Mesenchymal stem cell (in vitro differentiated cells and primary cell): ENCODE results near the gene CUX1.
"Not testable (repeated sequence)": the region's sequence is repeated elsewhere in the genome, so short reads cannot be mapped to it uniquely, and the experiment has no call there.

Source experiments
- DNase-seq: peaks from one replicate; pipeline ENCODE4 v3.0.0-alpha.2; 2013
- H2AFZ ChIP-seq: one replicate; pipeline ENCODE4 v1.6.1; 2013; ENCODE audit warnings: low read depth, mild to moderate bottlenecking, control low read depth, inconsistent platforms, low read length, moderate library complexity
- H2AK5ac ChIP-seq: 2 replicates; pipeline ENCODE4 v1.6.1; 2013; ENCODE audit warnings: low read length, moderate library complexity, mild to moderate bottlenecking, inconsistent platforms; ENCODE audit not compliant: severe bottlenecking
- H2BK120ac ChIP-seq: one replicate; pipeline ENCODE4 v1.6.1; 2013; ENCODE audit warnings: low read depth, mild to moderate bottlenecking, inconsistent platforms, low read length, moderate library complexity
- H2BK12ac ChIP-seq, 2 experiments: one replicate each; pipeline ENCODE4 v1.6.1; 2013; ENCODE audit warnings: inconsistent platforms in 2 of 2, low read length in 2 of 2, mild to moderate bottlenecking in 2 of 2, moderate library complexity in 2 of 2, control low read depth in 1 of 2
- H2BK15ac ChIP-seq: one replicate; pipeline ENCODE4 v1.6.1; 2013; ENCODE audit warnings: mild to moderate bottlenecking, low read depth, inconsistent platforms; ENCODE audit not compliant: poor library complexity, severe bottlenecking
- H2BK5ac ChIP-seq: 2 replicates; pipeline ENCODE4 v1.6.1; 2013; ENCODE audit warnings: low read depth, mild to moderate bottlenecking, low read length, control low read depth, inconsistent platforms; ENCODE audit not compliant: poor library complexity, severe bottlenecking
- H3K14ac ChIP-seq, 2 experiments: one replicate each; pipeline ENCODE4 v1.6.1; 2013; ENCODE audit warnings: inconsistent platforms in 2 of 2, low read length in 2 of 2, control low read depth in 1 of 2, mild to moderate bottlenecking in 1 of 2, moderate library complexity in 1 of 2
- H3K18ac ChIP-seq, 2 experiments: one replicate each; pipeline ENCODE4 v1.6.1; 2013; ENCODE audit warnings: inconsistent platforms in 2 of 2, low read length in 2 of 2, control low read depth in 1 of 2, low read depth in 1 of 2, mild to moderate bottlenecking in 1 of 2
- H3K23ac ChIP-seq, 2 experiments: one replicate each; pipeline ENCODE4 v1.6.1; 2013; ENCODE audit warnings: inconsistent platforms in 2 of 2, low read length in 2 of 2, mild to moderate bottlenecking in 2 of 2, moderate library complexity in 2 of 2, control low read depth in 1 of 2
- H3K27ac ChIP-seq: 2 replicates; pipeline ENCODE4 v1.5.1; 2013; ENCODE audit warnings: mild to moderate bottlenecking, moderate library complexity, low read length, control low read depth, inconsistent platforms; ENCODE audit not compliant: poor library complexity, severe bottlenecking
- H3K27me3 ChIP-seq, 2 experiments: 2 replicates each; pipeline versions ENCODE4 v1.6.1 to v1.7.0; 2013; ENCODE audit warnings: low read length in 2 of 2, mild to moderate bottlenecking in 2 of 2, moderate library complexity in 2 of 2, control low read depth in 1 of 2, inconsistent platforms in 1 of 2; ENCODE audit not compliant: control insufficient read depth in 1 of 2, insufficient read depth in 1 of 2
- H3K36me3 ChIP-seq, 2 experiments: 2 replicates each; pipeline versions ENCODE4 v1.6.1 to v1.7.0; 2013; ENCODE audit warnings: low read length in 2 of 2, control low read depth in 1 of 2, inconsistent platforms in 1 of 2, low read depth in 1 of 2, mild to moderate bottlenecking in 1 of 2; ENCODE audit not compliant: insufficient read depth in 2 of 2, control insufficient read depth in 1 of 2
- H3K4ac ChIP-seq, 2 experiments: one replicate each; pipeline ENCODE4 v1.6.1; 2013; ENCODE audit warnings: inconsistent platforms in 2 of 2, low read length in 2 of 2, mild to moderate bottlenecking in 2 of 2, moderate library complexity in 2 of 2, control low read depth in 1 of 2, low read depth in 1 of 2
- H3K4me1 ChIP-seq: 2 replicates; pipeline ENCODE4 v1.6.1; 2013; ENCODE audit warnings: low read depth, low read length, control low read depth; ENCODE audit not compliant: control insufficient read depth, insufficient read depth
- H3K4me2 ChIP-seq: 2 replicates; pipeline ENCODE4 v1.6.1; 2013; ENCODE audit warnings: low read length, mild to moderate bottlenecking, inconsistent platforms; ENCODE audit not compliant: poor library complexity, severe bottlenecking
- H3K4me3 ChIP-seq, 2 experiments: 2 replicates each; pipeline versions ENCODE4 v1.5.1 to v1.7.0; 2013; ENCODE audit warnings: low read length in 2 of 2, mild to moderate bottlenecking in 2 of 2, control low read depth in 1 of 2, low read depth in 1 of 2; ENCODE audit not compliant: insufficient read depth in 1 of 2
- H3K79me1 ChIP-seq: replicated peaks from 2 replicates; pipeline ENCODE4 v1.6.1; 2013; ENCODE audit warnings: mild to moderate bottlenecking, control low read depth, low read length, inconsistent platforms; ENCODE audit not compliant: poor library complexity, severe bottlenecking
- H3K9ac ChIP-seq: 2 replicates; pipeline ENCODE4 v1.7.0; 2013; ENCODE audit warnings: mild to moderate bottlenecking, low read length, moderate library complexity
- H3K9me3 ChIP-seq: 2 replicates; pipeline ENCODE4 v1.7.0; 2013; ENCODE audit warnings: mild to moderate bottlenecking, low read length; ENCODE audit not compliant: control insufficient read depth
- H4K8ac ChIP-seq: one replicate; pipeline ENCODE4 v1.6.1; 2013; ENCODE audit warnings: inconsistent platforms, mild to moderate bottlenecking, low read length, moderate library complexity
- H4K91ac ChIP-seq: one replicate; pipeline ENCODE4 v1.6.1; 2013; ENCODE audit warnings: mild to moderate bottlenecking, low read length, inconsistent platforms
- WGBS: methylation state at CpG from one replicate; pipeline ENCODE4 v1.1.7; 2013; ENCODE audit warnings: mixed read lengths; 5-methylcytosine and 5-hydroxymethylcytosine counted together

CUX1 gene

DNA sequence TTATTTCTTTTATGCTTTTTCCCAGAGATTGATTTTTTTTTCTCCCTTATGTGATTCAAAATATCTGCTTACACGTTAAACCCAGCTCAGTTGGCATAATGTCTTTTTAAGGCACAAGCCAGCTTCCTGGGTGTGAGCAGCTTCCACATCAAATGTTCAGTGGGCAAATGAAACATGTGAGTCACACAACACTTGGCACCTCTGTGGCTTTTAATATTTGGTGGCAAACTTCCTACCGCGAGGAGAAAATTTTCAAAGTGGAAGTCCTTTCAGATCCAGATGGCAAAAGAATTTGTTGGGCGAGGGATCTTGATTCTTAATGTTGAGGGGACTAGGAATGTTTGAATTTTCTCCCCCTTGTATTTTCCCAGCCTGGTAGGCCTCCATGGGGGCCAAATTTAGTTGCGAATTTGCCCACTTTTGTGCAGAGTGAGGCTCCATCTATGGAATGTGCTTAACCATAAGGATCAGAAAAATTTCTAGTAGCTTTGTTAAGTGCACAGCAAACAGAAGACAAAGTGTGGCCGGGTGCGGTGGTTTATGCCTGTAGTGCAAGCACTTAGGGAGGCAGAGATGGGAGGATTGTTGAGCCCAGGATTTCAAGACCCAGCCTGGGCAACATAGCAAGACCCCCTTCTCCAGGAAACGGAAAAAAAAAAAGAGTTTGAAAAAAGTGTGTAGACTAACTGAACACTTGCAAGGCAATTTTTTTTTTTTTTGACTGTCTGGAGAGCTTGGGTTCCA, 31.0 kb downstream of the CUX1 start:
- Histone ChIP-seq H2BK12ac (no peak overlapping the region), H4K91ac (no peak overlapping the region), H2BK15ac (no peak overlapping the region), H3K18ac (no peak overlapping the region), H3K4me1 (no peaks in the 10 kb centered on the region), H3K27ac (no peak overlapping the region), H3K36me3 (no peaks in the 10 kb centered on the region), H3K4ac (no peak overlapping the region), H3K79me1 (peaks cover 56% of the 10 kb centered on the region), H3K4me3 (no peak overlapping the region), H3K27me3 (no peaks in the 10 kb centered on the region), H3K14ac (no peak overlapping the region), H3K9ac (no peak overlapping the region), H3K9me3 (peaks cover 7% of the 10 kb centered on the region), H2BK120ac (no peak overlapping the region), H2AK5ac (no peak overlapping the region), H2BK5ac (no peak overlapping the region), H4K8ac (no peak overlapping the region), H3K23ac (no peak overlapping the region), H2AFZ (no peak overlapping the region), H3K4me2 (no peak overlapping the region)
- 98% methylated on average over 8 of the region's 8 CpGs for whole genome bisulfite sequencing
- DNase-seq, result no peak

GRCh38 chr7:101849314-101849713, 31.9 kb downstream of the CUX1 start:
- not testable (repeated sequence) for H3K14ac ChIP-seq, H3K27ac ChIP-seq, H3K18ac ChIP-seq, H2AFZ ChIP-seq, H3K36me3 ChIP-seq, H3K27me3 ChIP-seq, H2BK120ac ChIP-seq, H4K91ac ChIP-seq, H4K8ac ChIP-seq, H3K4me1 ChIP-seq, H2BK12ac ChIP-seq, DNase-seq, H3K4me3 ChIP-seq, H2BK5ac ChIP-seq, H3K4me2 ChIP-seq, H3K4ac ChIP-seq, H3K9ac ChIP-seq, H3K23ac ChIP-seq, H2AK5ac ChIP-seq, H3K9me3 ChIP-seq, H2BK15ac ChIP-seq
- H3K79me1 ChIP-seq, result peaks cover 61% of the 10 kb centered on the region
- 100% methylated on average over 1 of the region's 2 CpGs for WGBS

DNA sequence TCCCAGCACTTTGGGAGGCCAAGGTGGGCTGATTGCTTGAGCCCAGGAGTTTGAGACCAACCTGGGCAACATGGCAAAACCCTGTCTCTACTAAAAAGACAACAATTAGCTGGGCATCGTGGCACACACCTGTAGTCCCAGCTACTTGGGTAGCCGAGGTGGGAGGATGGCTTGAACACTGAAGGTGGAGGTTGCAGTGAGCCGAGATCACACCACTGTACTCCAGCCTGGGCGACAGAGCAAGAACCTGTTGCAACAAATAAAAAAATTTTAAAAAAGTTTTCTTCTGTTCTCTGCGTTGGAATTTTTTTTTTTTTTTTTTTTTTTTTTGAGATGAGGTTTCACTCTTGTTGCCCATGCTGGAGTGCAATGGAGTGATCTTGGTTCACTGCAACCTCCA, 34.9 kb downstream of the CUX1 start:
- not testable (repeated sequence) for H3K4ac ChIP-seq, H3K4me3 ChIP-seq, H2AK5ac ChIP-seq, H3K4me2 ChIP-seq, H2AFZ ChIP-seq, H2BK12ac ChIP-seq, H3K23ac ChIP-seq, H2BK15ac ChIP-seq, H3K9me3 ChIP-seq, DNase-seq, H3K4me1 ChIP-seq, H2BK120ac ChIP-seq, H3K27ac ChIP-seq, H3K18ac ChIP-seq, H4K91ac ChIP-seq, H3K14ac ChIP-seq, H3K27me3 ChIP-seq, H3K9ac ChIP-seq, H3K36me3 ChIP-seq, H4K8ac ChIP-seq, H2BK5ac ChIP-seq
- 96% methylated on average over 5 of the region's 5 CpGs for WGBS
- peaks cover 66% of the 10 kb centered on the region for H3K79me1 ChIP-seq

DNA sequence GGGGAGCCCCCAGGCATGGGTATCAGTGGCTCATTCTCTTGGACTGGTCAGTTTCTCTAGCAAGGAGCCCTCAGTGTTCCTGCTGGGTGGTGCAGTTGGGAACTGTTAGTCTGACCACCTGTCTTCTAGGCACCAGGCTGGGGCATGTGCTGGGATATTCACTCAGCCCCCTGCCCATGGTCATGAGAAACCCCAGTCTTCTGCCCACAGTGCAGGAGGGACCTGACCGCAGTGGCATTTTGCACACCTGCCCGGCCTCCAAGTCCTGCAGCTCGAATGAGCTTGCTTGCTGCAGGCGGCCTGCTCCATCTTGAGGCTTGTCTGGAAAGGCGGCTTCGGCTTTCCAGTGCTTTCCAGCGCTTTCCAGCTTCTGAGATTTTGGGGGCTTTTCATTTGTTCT, 36.3 kb downstream of the CUX1 start:
- Histone ChIP-seq H3K4me2 (no peak overlapping the region), H3K18ac (no peak overlapping the region), H3K4ac (no peak overlapping the region), H3K36me3 (peaks cover 0 to 7% of the 10 kb centered on the region in 2 experiments), H3K4me1 (peaks cover 10% of the 10 kb centered on the region), H2BK15ac (no peak overlapping the region), H3K4me3 (no peak overlapping the region), H3K27me3 (no peaks in the 10 kb centered on the region), H3K79me1 (peaks cover 66% of the 10 kb centered on the region), H3K9ac (no peak overlapping the region), H2BK12ac (no peak overlapping the region), H4K91ac (no peak overlapping the region), H2BK120ac (no peak overlapping the region), H2AFZ (no peak overlapping the region), H2AK5ac (no peak overlapping the region), H3K27ac (no peak overlapping the region), H4K8ac (no peak overlapping the region), H3K23ac (no peak overlapping the region), H3K9me3 (no peaks in the 10 kb centered on the region), H2BK5ac (no peak overlapping the region), H3K14ac (no peak overlapping the region)
- WGBS, result 98% methylated on average over 7 of the region's 7 CpGs
- no peak for DNase-seq
